ENCODE data around the gene SMAP2. TPM values are rescaled to one million over a fixed set of nuclear protein-coding genes. Genes with fewer than 3 reads are reported as not detected.

The SMAP2 gene
- total RNA-seq, 1 experiment from 2014 or later, result 8.2 TPM

GRCh38 chr1:40351124-40351523 is 22.4 kb upstream of the SMAP2 start:
- Histone ChIP-seq H2AFZ (ENCODE audit: low read length) (no peak overlapping the region), H3K9me3 (ENCODE audit: control insufficient read depth, low read depth, low read length) (no peaks in the 10 kb centered on the region), H3K23me2 (ENCODE audit: insufficient read length, low read depth, low read length, poor library complexity, severe bottlenecking) (no peaks in the 10 kb centered on the region), H3T11ph (ENCODE audit: low read length) (no peak overlapping the region), H3K18ac (ENCODE audit: insufficient read length, low read depth, low read length) (no peak overlapping the region), H3K14ac (ENCODE audit: insufficient read depth, low read length) (no peak overlapping the region), H3K4ac (ENCODE audit: low read depth, low read length) (no peak overlapping the region), H3K4me1 (ENCODE audit: insufficient read depth, low read length) (no peaks in the 10 kb centered on the region), H3K23ac (ENCODE audit: insufficient read length, low read depth, low read length) (no peak overlapping the region), H3K9ac (ENCODE audit: extremely low read depth, insufficient read length, low read length) (no peak overlapping the region), H2BK120ac (ENCODE audit: low read depth, low read length, poor library complexity, severe bottlenecking) (no peak overlapping the region), H3K79me1 (ENCODE audit: insufficient read depth, low read depth, low read length, poor library complexity, severe bottlenecking) (no peaks in the 10 kb centered on the region), H2AK5ac (ENCODE audit: insufficient read length, low read length) (no peak overlapping the region), H2BK12ac (ENCODE audit: insufficient read length, low read depth, low read length) (no peak overlapping the region), H3K27ac (ENCODE audit: insufficient read length, low read depth, low read length) (no peak overlapping the region), H4K8ac (replicated peaks; ENCODE audit: insufficient read length, low read depth, low read length) (no peak overlapping the region), H3K79me2 (ENCODE audit: insufficient read depth, low read length) (no peaks in the 10 kb centered on the region), H2BK20ac (ENCODE audit: low read depth, low read length, poor library complexity, severe bottlenecking) (no peak overlapping the region), H4K5ac (ENCODE audit: insufficient read length, low read depth, low read length) (no peak overlapping the region), H3K27me3 (ENCODE audit: insufficient read depth, low read length) (no peaks in the 10 kb centered on the region), H2BK15ac (ENCODE audit: low read depth, low read length) (no peak overlapping the region), H2BK5ac (ENCODE audit: insufficient read length, low read length) (no peak overlapping the region), H3K56ac (ENCODE audit: insufficient read length, low read depth, low read length) (no peak overlapping the region), H4K91ac (ENCODE audit: insufficient read length, low read depth, low read length) (no peak overlapping the region), H4K20me1 (ENCODE audit: control insufficient read depth, insufficient read depth, insufficient read length) (no peaks in the 10 kb centered on the region), H3K4me2 (ENCODE audit: insufficient read depth, insufficient read length, low read length) (no peak overlapping the region)
- no peaks in the 10 kb centered on the region for H3K4me1 Mint-ChIP-seq
- TF ChIP-seq CTCF (conservative IDR thresholded peaks at IDR 0.05), result no peak
- H3K27me3 Mint-ChIP-seq (ENCODE audit: low read depth), result no peaks in the 10 kb centered on the region; the same call in 1 of the 2 replicates
- H3K9me3 Mint-ChIP-seq, result no peaks in the 10 kb centered on the region
- H3K4me3 Mint-ChIP-seq, result no peak overlapping the region
- WGBS (ENCODE audit: extremely low coverage, insufficient read length, low lambda C conversion rate), result no CpG with 5 or more reads among the region's 2 CpGs
- H3K27ac Mint-ChIP-seq, result no peak overlapping the region
- no peak for DNase-seq
- no peaks in the 10 kb centered on the region for H3K36me3 Mint-ChIP-seq (ENCODE audit: insufficient read depth in 1 of 3, low read depth in 3 of 3)

All from H9 (cell line).